ENCODE data around the gene CYP2W1.

DNA sequence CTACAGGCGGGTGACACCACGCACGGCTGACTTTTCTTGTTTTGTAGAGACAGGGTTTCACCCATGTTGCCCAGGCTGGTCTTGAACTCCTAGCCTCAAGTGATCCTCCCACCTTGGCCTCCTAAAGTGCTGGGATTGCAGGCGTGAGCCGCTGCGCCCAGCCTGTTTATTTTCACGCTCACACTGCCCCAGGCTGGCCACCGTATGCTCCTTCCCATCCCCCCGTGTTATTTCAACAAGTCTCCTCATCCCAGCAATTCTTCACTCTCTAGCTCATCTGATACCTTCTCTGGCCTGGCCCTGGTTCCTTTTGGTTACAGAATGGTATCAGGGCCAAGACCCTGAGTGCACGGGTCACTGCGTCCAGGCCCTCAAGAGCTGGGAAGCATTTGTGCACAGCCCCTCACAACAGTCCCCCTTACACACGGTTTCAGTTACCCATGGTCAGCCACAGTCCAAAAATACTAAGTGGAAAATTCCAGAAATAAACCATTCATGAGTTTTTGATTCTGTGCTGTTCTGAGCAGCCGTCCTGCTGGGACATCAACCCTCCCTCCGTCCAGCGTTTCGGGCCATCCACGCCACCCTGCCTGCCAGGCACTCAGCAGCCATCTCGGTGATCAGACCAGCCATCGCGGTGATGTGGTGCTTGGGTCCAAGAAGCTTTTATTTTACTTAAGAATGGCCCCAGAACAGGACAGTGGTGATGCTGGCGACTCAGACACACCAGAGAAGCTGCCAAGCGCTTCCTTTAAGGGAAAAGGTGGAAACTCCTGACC lies 16.5 kb upstream of the CYP2W1 start:
- TF ChIP-seq, protein P1, sequence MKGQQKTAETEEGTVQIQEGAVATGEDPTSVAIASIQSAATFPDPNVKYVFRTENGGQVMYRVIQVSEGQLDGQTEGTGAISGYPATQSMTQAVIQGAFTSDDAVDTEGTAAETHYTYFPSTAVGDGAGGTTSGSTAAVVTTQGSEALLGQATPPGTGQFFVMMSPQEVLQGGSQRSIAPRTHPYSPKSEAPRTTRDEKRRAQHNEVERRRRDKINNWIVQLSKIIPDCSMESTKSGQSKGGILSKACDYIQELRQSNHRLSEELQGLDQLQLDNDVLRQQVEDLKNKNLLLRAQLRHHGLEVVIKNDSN (CRISPR knock-in tag; IDR thresholded peaks at IDR 0.05): no peak
- TF ChIP-seq, protein P2, sequence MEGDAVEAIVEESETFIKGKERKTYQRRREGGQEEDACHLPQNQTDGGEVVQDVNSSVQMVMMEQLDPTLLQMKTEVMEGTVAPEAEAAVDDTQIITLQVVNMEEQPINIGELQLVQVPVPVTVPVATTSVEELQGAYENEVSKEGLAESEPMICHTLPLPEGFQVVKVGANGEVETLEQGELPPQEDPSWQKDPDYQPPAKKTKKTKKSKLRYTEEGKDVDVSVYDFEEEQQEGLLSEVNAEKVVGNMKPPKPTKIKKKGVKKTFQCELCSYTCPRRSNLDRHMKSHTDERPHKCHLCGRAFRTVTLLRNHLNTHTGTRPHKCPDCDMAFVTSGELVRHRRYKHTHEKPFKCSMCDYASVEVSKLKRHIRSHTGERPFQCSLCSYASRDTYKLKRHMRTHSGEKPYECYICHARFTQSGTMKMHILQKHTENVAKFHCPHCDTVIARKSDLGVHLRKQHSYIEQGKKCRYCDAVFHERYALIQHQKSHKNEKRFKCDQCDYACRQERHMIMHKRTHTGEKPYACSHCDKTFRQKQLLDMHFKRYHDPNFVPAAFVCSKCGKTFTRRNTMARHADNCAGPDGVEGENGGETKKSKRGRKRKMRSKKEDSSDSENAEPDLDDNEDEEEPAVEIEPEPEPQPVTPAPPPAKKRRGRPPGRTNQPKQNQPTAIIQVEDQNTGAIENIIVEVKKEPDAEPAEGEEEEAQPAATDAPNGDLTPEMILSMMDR (IDR thresholded peaks at IDR 0.05): no peak
- no peak for TF ChIP-seq GABPB1 (CRISPR knock-in tag; IDR thresholded peaks at IDR 0.05)
